Measurements from ENCODE around the gene LCN2. TPM values are rescaled to one million over a fixed set of nuclear protein-coding genes. Genes with fewer than 3 reads are reported as not detected.

The LCN2 gene
- total and polyA plus RNA-seq, 9 of the 15 experiments (the other 6 are each of a cell fraction or from before 2014, with no cell fraction given) = 0.10 to 1.2 (median 0.44) TPM; not detected in 1

DNA sequence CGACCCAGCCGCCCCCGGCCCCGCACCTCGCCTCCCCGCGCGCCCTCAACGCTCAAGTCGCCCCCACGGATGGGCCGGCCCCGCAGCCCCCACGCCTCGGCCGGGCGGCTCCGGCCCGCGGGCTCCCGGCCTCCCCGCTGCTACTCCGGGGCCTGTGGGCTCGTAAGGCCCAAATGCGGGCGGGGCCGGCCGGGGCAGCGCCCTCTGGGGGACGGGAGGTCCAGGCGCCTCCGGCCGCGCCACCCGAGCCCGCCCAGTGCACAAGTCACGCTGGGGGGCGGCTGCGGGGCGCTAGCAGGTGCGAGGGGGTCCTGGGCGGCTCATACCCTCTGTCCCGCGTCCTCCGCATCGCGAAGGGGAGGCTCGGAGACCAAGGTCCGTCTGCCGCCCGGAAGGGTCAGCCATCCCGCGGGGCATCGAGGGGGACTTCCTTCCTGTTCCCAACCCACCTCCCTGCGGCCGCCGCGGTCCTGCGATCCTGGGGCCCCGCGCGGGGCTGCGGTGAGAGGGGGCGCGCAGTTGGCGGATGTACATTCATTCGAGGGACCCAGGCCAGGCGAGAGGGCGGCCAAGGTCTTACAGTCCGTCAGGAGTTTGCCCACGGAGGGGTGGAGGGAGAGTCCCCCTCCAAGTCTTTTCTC is 42.3 kb downstream of the LCN2 start, which contains the start of gene CIZ1 (continued):
- TF ChIP-seq, protein P1, sequence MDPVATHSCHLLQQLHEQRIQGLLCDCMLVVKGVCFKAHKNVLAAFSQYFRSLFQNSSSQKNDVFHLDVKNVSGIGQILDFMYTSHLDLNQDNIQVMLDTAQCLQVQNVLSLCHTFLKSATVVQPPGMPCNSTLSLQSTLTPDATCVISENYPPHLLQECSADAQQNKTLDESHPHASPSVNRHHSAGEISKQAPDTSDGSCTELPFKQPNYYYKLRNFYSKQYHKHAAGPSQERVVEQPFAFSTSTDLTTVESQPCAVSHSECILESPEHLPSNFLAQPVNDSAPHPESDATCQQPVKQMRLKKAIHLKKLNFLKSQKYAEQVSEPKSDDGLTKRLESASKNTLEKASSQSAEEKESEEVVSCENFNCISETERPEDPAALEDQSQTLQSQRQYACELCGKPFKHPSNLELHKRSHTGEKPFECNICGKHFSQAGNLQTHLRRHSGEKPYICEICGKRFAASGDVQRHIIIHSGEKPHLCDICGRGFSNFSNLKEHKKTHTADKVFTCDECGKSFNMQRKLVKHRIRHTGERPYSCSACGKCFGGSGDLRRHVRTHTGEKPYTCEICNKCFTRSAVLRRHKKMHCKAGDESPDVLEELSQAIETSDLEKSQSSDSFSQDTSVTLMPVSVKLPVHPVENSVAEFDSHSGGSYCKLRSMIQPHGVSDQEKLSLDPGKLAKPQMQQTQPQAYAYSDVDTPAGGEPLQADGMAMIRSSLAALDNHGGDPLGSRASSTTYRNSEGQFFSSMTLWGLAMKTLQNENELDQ (CRISPR knock-in tag; IDR thresholded peaks at IDR 0.05; ENCODE audit: borderline replicate concordance) = no peak
- TF ChIP-seq, protein P2, sequence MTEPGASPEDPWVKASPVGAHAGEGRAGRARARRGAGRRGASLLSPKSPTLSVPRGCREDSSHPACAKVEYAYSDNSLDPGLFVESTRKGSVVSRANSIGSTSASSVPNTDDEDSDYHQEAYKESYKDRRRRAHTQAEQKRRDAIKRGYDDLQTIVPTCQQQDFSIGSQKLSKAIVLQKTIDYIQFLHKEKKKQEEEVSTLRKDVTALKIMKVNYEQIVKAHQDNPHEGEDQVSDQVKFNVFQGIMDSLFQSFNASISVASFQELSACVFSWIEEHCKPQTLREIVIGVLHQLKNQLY (CRISPR knock-in tag; conservative IDR thresholded peaks at IDR 0.05) = peak in 1 of 2 experiments; percentile 49; a peak in 2 of 4 replicates
- TF ChIP-seq PHF20 (IDR thresholded peaks at IDR 0.05; ENCODE audit: partially characterized antibody) (no peak), ZC3H8 (IDR thresholded peaks at IDR 0.05) (no peak), HCFC1 (IDR thresholded peaks at IDR 0.05; ENCODE audit: low read depth, low read length) (peak; percentile 86), GABPA (tag; conservative IDR thresholded peaks at IDR 0.05; ENCODE audit: low read depth) (no peak), ZKSCAN3 (CRISPR knock-in tag; IDR thresholded peaks at IDR 0.05) (no peak), ZNF444 (CRISPR knock-in tag; IDR thresholded peaks at IDR 0.05) (no peak), NCOR1 (IDR thresholded peaks at IDR 0.05) (no peak), HEY1 (CRISPR knock-in tag; IDR thresholded peaks at IDR 0.05; ENCODE audit: borderline replicate concordance) (no peak), ZSCAN32 (CRISPR knock-in tag; IDR thresholded peaks at IDR 0.05) (peak; percentile 70; the same call in 1 of the 2 replicates)
- TF ChIP-seq, protein P3, sequence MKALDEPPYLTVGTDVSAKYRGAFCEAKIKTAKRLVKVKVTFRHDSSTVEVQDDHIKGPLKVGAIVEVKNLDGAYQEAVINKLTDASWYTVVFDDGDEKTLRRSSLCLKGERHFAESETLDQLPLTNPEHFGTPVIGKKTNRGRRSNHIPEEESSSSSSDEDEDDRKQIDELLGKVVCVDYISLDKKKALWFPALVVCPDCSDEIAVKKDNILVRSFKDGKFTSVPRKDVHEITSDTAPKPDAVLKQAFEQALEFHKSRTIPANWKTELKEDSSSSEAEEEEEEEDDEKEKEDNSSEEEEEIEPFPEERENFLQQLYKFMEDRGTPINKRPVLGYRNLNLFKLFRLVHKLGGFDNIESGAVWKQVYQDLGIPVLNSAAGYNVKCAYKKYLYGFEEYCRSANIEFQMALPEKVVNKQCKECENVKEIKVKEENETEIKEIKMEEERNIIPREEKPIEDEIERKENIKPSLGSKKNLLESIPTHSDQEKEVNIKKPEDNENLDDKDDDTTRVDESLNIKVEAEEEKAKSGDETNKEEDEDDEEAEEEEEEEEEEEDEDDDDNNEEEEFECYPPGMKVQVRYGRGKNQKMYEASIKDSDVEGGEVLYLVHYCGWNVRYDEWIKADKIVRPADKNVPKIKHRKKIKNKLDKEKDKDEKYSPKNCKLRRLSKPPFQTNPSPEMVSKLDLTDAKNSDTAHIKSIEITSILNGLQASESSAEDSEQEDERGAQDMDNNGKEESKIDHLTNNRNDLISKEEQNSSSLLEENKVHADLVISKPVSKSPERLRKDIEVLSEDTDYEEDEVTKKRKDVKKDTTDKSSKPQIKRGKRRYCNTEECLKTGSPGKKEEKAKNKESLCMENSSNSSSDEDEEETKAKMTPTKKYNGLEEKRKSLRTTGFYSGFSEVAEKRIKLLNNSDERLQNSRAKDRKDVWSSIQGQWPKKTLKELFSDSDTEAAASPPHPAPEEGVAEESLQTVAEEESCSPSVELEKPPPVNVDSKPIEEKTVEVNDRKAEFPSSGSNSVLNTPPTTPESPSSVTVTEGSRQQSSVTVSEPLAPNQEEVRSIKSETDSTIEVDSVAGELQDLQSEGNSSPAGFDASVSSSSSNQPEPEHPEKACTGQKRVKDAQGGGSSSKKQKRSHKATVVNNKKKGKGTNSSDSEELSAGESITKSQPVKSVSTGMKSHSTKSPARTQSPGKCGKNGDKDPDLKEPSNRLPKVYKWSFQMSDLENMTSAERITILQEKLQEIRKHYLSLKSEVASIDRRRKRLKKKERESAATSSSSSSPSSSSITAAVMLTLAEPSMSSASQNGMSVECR (CRISPR knock-in tag; IDR thresholded peaks at IDR 0.05) = no peak
- TF ChIP-seq, protein P4, sequence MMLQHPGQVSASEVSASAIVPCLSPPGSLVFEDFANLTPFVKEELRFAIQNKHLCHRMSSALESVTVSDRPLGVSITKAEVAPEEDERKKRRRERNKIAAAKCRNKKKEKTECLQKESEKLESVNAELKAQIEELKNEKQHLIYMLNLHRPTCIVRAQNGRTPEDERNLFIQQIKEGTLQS (IDR thresholded peaks at IDR 0.05) = no peak
- TF ChIP-seq, protein P4 (CRISPR knock-in tag; conservative IDR thresholded peaks at IDR 0.05) = 0 out of 2 replicates have a peak, but pooled peaks have one; percentile 66
- TF ChIP-seq, protein P5, sequence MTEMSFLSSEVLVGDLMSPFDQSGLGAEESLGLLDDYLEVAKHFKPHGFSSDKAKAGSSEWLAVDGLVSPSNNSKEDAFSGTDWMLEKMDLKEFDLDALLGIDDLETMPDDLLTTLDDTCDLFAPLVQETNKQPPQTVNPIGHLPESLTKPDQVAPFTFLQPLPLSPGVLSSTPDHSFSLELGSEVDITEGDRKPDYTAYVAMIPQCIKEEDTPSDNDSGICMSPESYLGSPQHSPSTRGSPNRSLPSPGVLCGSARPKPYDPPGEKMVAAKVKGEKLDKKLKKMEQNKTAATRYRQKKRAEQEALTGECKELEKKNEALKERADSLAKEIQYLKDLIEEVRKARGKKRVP (CRISPR knock-in tag; IDR thresholded peaks at IDR 0.05) = no peak
- TF ChIP-seq, protein P6, sequence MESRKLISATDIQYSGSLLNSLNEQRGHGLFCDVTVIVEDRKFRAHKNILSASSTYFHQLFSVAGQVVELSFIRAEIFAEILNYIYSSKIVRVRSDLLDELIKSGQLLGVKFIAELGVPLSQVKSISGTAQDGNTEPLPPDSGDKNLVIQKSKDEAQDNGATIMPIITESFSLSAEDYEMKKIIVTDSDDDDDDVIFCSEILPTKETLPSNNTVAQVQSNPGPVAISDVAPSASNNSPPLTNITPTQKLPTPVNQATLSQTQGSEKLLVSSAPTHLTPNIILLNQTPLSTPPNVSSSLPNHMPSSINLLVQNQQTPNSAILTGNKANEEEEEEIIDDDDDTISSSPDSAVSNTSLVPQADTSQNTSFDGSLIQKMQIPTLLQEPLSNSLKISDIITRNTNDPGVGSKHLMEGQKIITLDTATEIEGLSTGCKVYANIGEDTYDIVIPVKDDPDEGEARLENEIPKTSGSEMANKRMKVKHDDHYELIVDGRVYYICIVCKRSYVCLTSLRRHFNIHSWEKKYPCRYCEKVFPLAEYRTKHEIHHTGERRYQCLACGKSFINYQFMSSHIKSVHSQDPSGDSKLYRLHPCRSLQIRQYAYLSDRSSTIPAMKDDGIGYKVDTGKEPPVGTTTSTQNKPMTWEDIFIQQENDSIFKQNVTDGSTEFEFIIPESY (CRISPR knock-in tag; IDR thresholded peaks at IDR 0.05) = no peak
